ENCODE measurements around the gene APLN.

DNA sequence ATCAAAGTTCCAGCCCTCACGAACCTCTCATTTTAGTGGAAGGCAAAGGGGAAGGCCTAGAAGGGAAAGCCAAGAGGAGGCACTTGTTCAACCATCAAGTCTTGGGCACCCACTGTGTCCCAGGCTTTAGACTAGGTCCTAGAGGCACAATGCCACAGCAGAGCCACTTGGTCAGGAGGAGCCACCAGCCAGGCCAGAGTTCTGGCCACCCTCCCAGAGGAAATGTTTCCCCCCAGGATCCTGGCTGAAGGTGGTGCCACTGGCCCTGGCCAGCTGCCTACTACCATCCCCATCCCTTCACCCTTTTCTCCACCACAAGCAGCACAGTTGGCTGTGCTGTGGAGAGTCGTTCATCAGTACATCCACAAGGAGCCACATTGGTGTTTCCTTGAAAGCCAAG lies 49.7 kb upstream of the APLN start:
- TF ChIP-seq, protein P1, sequence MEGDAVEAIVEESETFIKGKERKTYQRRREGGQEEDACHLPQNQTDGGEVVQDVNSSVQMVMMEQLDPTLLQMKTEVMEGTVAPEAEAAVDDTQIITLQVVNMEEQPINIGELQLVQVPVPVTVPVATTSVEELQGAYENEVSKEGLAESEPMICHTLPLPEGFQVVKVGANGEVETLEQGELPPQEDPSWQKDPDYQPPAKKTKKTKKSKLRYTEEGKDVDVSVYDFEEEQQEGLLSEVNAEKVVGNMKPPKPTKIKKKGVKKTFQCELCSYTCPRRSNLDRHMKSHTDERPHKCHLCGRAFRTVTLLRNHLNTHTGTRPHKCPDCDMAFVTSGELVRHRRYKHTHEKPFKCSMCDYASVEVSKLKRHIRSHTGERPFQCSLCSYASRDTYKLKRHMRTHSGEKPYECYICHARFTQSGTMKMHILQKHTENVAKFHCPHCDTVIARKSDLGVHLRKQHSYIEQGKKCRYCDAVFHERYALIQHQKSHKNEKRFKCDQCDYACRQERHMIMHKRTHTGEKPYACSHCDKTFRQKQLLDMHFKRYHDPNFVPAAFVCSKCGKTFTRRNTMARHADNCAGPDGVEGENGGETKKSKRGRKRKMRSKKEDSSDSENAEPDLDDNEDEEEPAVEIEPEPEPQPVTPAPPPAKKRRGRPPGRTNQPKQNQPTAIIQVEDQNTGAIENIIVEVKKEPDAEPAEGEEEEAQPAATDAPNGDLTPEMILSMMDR (IDR thresholded peaks at IDR 0.05), result no peak
- TF ChIP-seq POLR2AphosphoS5 (IDR thresholded peaks at IDR 0.05) (no peak), POLR2A (IDR thresholded peaks at IDR 0.05) (no peak)

Data from sigmoid colon (tissue), 4 donors.